ENCODE measurements around the gene RPS17. TPM values are rescaled to one million over a fixed set of nuclear protein-coding genes. Genes with fewer than 3 reads are reported as not detected.

The RPS17 gene
- polyA plus RNA-seq, 3 donors, result 604 to 2,881 (median 619) TPM

- intact Hi-C loops (cut with micrococcal nuclease), result no loop called here
- WGBS (ENCODE audit: insufficient coverage), result 92% methylated on average over 2 of the region's 7 CpGs
- Mint-ChIP-seq H3K9me3 (no peaks in the 10 kb centered on the region), H3K4me1 (peaks cover 2% of the 10 kb centered on the region), H3K4me3 (peak overlapping the region in 1 of 2 donors; percentile 20), H3K36me3 (no peaks in the 10 kb centered on the region), H3K27ac (no peak overlapping the region), H3K27me3 (ENCODE audit: low read depth in 3 of 3) (peaks cover 7 to 21% (median 19%) of the 10 kb centered on the region in 3 donors)
- H4K20me1 ChIP-seq (ENCODE audit: insufficient read depth, low read length), result no peaks in the 10 kb centered on the region
- H3K27ac ChIP-seq (ENCODE audit: low read depth in 1 of 2, low read length in 2 of 2), result no peak overlapping the region
- H3K4me2 ChIP-seq (replicated peaks; ENCODE audit: extremely low read depth, low read length, poor library complexity, severe bottlenecking), result no peak overlapping the region
- no peaks in the 10 kb centered on the region for H3K9me3 ChIP-seq (replicated peaks in 1 of 2; ENCODE audit: control insufficient read depth in 1 of 2, insufficient read depth in 1 of 2, low read length in 2 of 2)
- H3K9ac ChIP-seq (ENCODE audit: insufficient read depth, low read length, poor library complexity, severe bottlenecking), result no peak overlapping the region
- no peaks in the 10 kb centered on the region for H3K4me1 ChIP-seq (ENCODE audit: control insufficient read depth in 1 of 2, insufficient read depth in 2 of 2, low read length in 2 of 2)
- DNase-seq, result no peak
- no peak overlapping the region for H3K4me3 ChIP-seq (replicated peaks in 1 of 3; ENCODE audit: low read depth in 2 of 3, low read length in 3 of 3)
- peaks cover 0 to 15% of the 10 kb centered on the region in 2 donors for H3K27me3 ChIP-seq (ENCODE audit: control insufficient read depth in 2 of 2, insufficient read depth in 2 of 2, low read length in 2 of 2)
- no peaks in the 10 kb centered on the region for H3K36me3 ChIP-seq (replicated peaks in 1 of 2; ENCODE audit: control insufficient read depth in 1 of 2, insufficient read depth in 2 of 2, low read length in 2 of 2)
- TF ChIP-seq CTCF (IDR thresholded peaks at IDR 0.05), result no peak
- no peak overlapping the region for H2AFZ ChIP-seq (ENCODE audit: insufficient read depth, low read depth, low read length, poor library complexity, severe bottlenecking)
- H3K79me2 ChIP-seq (ENCODE audit: insufficient read depth, low read length), result no peaks in the 10 kb centered on the region
These were observed 30.7 kb upstream of the RPS17 start for GRCh38 chr15:82570721-82571508.

- H3K27me3 Mint-ChIP-seq (ENCODE audit: low read depth in 3 of 3), result peaks cover 5 to 22% (median 21%) of the 10 kb centered on the region in 3 donors
- no peak overlapping the region for H3K27ac Mint-ChIP-seq
- intact Hi-C loops (cut with micrococcal nuclease), result no loop called here
- Histone ChIP-seq H3K9me3 (replicated peaks in 1 of 2; ENCODE audit: control insufficient read depth in 1 of 2, insufficient read depth in 1 of 2, low read length in 2 of 2) (no peaks in the 10 kb centered on the region), H2AFZ (ENCODE audit: insufficient read depth, low read depth, low read length, poor library complexity, severe bottlenecking) (no peak overlapping the region), H3K4me2 (replicated peaks; ENCODE audit: extremely low read depth, low read length, poor library complexity, severe bottlenecking) (no peak overlapping the region), H3K27ac (ENCODE audit: low read depth in 1 of 2, low read length in 2 of 2) (no peak overlapping the region), H3K4me3 (replicated peaks in 1 of 3; ENCODE audit: low read depth in 2 of 3, low read length in 3 of 3) (no peak overlapping the region), H3K9ac (ENCODE audit: insufficient read depth, low read length, poor library complexity, severe bottlenecking) (no peak overlapping the region), H3K36me3 (replicated peaks in 1 of 2; ENCODE audit: control insufficient read depth in 1 of 2, insufficient read depth in 2 of 2, low read length in 2 of 2) (no peaks in the 10 kb centered on the region), H3K27me3 (ENCODE audit: control insufficient read depth in 2 of 2, insufficient read depth in 2 of 2, low read length in 2 of 2) (peaks cover 0 to 15% of the 10 kb centered on the region in 2 donors), H3K79me2 (ENCODE audit: insufficient read depth, low read length) (no peaks in the 10 kb centered on the region), H3K4me1 (ENCODE audit: control insufficient read depth in 1 of 2, insufficient read depth in 2 of 2, low read length in 2 of 2) (no peaks in the 10 kb centered on the region), H4K20me1 (ENCODE audit: insufficient read depth, low read length) (no peaks in the 10 kb centered on the region)
- WGBS (ENCODE audit: insufficient coverage), result 100% methylated on average over 2 of the region's 4 CpGs
- H3K4me3 Mint-ChIP-seq, result no peak overlapping the region
- DNase-seq, result no peak
- H3K36me3 Mint-ChIP-seq, result no peaks in the 10 kb centered on the region
- no peaks in the 10 kb centered on the region for H3K9me3 Mint-ChIP-seq
- peaks cover 2% of the 10 kb centered on the region for H3K4me1 Mint-ChIP-seq
- TF ChIP-seq CTCF (IDR thresholded peaks at IDR 0.05), result no peak
These were observed 29.6 kb upstream of the RPS17 start for GRCh38 chr15:82569834-82570233.
